Type B pancreatic cell (in vitro differentiated cells): ENCODE data around the gene LCMT1. TPM values are rescaled to one million over a fixed set of nuclear protein-coding genes. Genes with fewer than 3 reads are reported as not detected.

Experiments used
- DNase-seq: peaks from one replicate; pipeline ENCODE4 v3.0.0; 2021; ENCODE audit warnings: mixed read lengths; ENCODE audit not compliant: unreplicated experiment; ENCODE audit errors: extremely low spot score
- H3K27ac Mint-ChIP-seq: 2 replicates; pipeline ENCODE4 v1.8.0; 2021; ENCODE audit warnings: mild to moderate bottlenecking, mixed read lengths
- H3K27me3 Mint-ChIP-seq: 2 replicates; pipeline ENCODE4 v1.8.0; 2021; ENCODE audit warnings: mixed read lengths
- H3K36me3 Mint-ChIP-seq: 2 replicates; pipeline ENCODE4 v1.8.0; 2021; ENCODE audit warnings: mixed read lengths
- H3K4me1 Mint-ChIP-seq: one replicate; pipeline ENCODE4 v1.8.0; 2021; ENCODE audit warnings: mixed read lengths; ENCODE audit not compliant: unreplicated experiment
- H3K4me3 Mint-ChIP-seq: 2 replicates; pipeline ENCODE4 v1.8.0; 2021; ENCODE audit warnings: mild to moderate bottlenecking, mixed read lengths
- H3K9me3 Mint-ChIP-seq: 2 replicates; pipeline ENCODE4 v1.8.0; 2021; ENCODE audit warnings: mixed read lengths
- CTCF ChIP-seq: fragments of 200-600 bp; sonication (generic); conservative IDR thresholded peaks from 2 replicates; pipeline ENCODE4 v1.5.0; 2021; ENCODE audit warnings: antibody characterized with exemption, mild to moderate bottlenecking
- total RNA-seq: library from RNA; stranded (reverse); gene quantifications from 2 replicates; pipeline ENCODE4 v1.2.1, GENCODE V29; 2021; ENCODE audit warnings: low replicate concordance

The LCMT1 gene
- total RNA-seq, 1 donor from 2014 or later = 65.7 TPM

- TF ChIP-seq CTCF = no peak
- H3K4me3 Mint-ChIP-seq = peak overlapping the region; percentile 86
- no peaks in the 10 kb centered on the region for H3K36me3 Mint-ChIP-seq
- peaks cover 2% of the 10 kb centered on the region for H3K27me3 Mint-ChIP-seq
- H3K27ac Mint-ChIP-seq = no peak overlapping the region
- peaks cover 8% of the 10 kb centered on the region for H3K4me1 Mint-ChIP-seq
- no peaks in the 10 kb centered on the region for H3K9me3 Mint-ChIP-seq
- DNase-seq = no peak
Observed at GRCh38 chr16:25065899-25066298, 45.6 kb upstream of the LCMT1 start.

DNA sequence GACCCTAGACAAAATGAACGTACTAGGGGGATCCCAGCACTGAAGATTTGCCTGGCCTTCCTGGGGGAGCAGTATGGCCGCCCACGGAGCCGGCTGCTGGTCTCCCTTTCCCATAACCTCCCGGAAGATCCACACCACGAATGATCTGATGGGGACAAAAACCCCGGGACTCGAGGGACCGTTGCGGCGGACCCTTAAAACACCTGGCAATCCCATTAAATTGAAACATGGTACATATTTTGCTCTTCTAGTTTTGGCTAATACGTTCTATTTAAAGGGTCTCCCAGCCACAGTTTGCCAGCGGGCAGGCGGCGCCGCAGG, 45.2 kb upstream of the LCMT1 start:
- peaks cover 8% of the 10 kb centered on the region for H3K4me1 Mint-ChIP-seq
- H3K36me3 Mint-ChIP-seq = no peaks in the 10 kb centered on the region
- DNase-seq = no peak
- H3K9me3 Mint-ChIP-seq = no peaks in the 10 kb centered on the region
- TF ChIP-seq CTCF = no peak
- H3K27ac Mint-ChIP-seq = peak overlapping the region; percentile 39
- H3K27me3 Mint-ChIP-seq = peaks cover 4% of the 10 kb centered on the region
- H3K4me3 Mint-ChIP-seq = peak overlapping the region; percentile 86

DNA sequence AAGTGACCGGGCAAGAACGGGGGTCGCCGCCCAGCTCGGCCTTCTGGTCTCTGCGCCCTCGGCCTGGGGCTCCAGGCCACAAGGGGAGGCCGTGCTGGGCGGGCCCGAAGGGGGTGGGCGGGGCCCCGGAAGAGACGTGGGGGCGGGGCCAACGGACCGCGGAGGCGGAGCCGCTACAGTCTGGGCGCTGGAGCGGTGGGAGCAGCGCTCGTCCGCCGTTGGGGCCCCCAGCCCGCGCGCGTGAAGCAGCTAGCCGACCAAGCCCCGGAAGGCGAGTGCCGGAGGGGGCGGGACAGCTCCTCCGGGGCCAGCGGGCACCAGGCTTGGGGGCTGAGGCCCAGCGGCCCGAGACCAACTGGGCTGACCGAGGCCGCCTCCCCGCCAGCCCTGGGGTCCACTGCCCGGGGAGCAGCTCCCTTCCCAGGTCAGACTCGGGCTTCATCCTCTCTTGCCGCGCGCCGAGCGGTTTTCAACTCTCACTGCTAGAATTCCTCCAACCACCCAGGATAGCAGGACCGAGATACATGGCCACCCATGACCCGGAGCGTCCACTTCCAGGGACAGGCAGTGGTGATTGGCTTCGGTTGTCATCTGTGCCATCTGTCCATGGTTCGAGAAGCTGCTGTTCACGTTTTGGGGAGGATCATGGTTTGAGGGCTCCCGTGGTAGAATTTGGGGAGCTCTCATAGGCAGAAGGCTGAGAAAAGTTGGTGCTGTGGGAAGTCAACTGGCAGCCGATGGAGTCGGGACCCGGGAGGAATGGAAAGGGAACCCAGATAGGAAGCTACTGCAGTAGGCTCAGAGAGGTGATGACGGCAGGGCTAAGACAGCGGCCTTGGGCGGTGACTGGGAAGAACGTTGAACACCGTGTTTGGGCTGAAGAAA, 44.6 kb upstream of the LCMT1 start:
- Mint-ChIP-seq H3K4me3 (peak overlapping the region; percentile 94), H3K27me3 (peaks cover 4% of the 10 kb centered on the region), H3K27ac (peak overlapping the region; percentile 91), H3K9me3 (no peaks in the 10 kb centered on the region), H3K36me3 (no peaks in the 10 kb centered on the region), H3K4me1 (peaks cover 8% of the 10 kb centered on the region)
- no peak for TF ChIP-seq CTCF
- peak; percentile 79 for DNase-seq

DNA sequence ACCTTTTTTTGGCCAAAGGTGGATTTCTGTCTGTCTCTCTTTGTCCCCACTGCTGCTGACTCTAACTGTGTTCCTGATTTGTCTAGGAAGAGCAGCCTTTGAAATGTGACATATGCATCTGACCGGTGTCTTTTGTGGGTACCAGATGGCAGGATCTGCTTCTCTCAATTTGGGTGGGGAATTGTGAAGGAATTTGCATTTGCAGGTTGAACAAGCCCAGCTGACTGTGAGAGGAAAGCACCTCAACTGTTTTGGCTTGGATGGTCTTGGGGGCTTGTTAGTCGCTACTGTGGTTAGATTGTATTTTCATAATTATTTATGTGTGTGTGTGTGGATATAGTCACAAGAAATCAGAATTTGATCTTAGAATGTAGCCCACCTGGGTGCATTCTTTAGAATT, 37.7 kb upstream of the LCMT1 start:
- no peak for TF ChIP-seq CTCF
- H3K27me3 Mint-ChIP-seq = peaks cover 4% of the 10 kb centered on the region
- DNase-seq = no peak
- no peaks in the 10 kb centered on the region for H3K36me3 Mint-ChIP-seq
- H3K9me3 Mint-ChIP-seq = no peaks in the 10 kb centered on the region
- no peak overlapping the region for H3K27ac Mint-ChIP-seq
- H3K4me1 Mint-ChIP-seq = peaks cover 8% of the 10 kb centered on the region
- H3K4me3 Mint-ChIP-seq = no peak overlapping the region

GRCh38 chr16:25078386-25078978, 33.1 kb upstream of the LCMT1 start:
- H3K27me3 Mint-ChIP-seq = no peaks in the 10 kb centered on the region
- H3K4me3 Mint-ChIP-seq = no peak overlapping the region
- H3K27ac Mint-ChIP-seq = no peak overlapping the region
- no peak for DNase-seq
- peaks cover 5% of the 10 kb centered on the region for H3K4me1 Mint-ChIP-seq
- no peak for TF ChIP-seq CTCF
- no peaks in the 10 kb centered on the region for H3K36me3 Mint-ChIP-seq
- no peaks in the 10 kb centered on the region for H3K9me3 Mint-ChIP-seq
